ENCODE results near the gene ENTPD5.
"Not testable (repeated sequence)": the region's sequence is repeated elsewhere in the genome, so short reads cannot be mapped to it uniquely, and the experiment has no call there.

Gene ENTPD5

DNA sequence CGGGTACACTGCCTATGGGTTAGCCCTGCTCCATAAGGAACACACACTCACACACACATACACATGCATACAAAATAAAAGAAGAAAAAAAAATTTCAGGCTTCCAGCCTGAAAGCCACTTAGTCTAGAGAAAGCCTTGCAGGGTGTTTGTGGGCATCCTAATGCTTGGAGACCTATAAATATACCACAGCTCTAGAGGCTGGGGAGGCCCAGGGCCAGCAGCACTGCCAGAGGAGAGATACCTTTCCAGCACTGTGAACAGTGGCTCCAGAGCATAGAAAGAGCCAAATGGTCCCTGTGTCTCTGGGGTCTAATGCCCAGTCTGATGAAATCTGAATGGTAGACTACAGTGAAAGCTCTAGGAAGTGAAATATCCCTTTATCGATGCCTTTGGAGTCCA lies 82.1 kb downstream of the ENTPD5 start:
- no peak for DNase-seq (ENCODE audit: low spot score)
- POLR2A ChIA-PET (ENCODE audit: low non-redundant PET), result no interaction called here
- CTCF ChIA-PET, result no interaction called here
- TF ChIP-seq, protein P1, sequence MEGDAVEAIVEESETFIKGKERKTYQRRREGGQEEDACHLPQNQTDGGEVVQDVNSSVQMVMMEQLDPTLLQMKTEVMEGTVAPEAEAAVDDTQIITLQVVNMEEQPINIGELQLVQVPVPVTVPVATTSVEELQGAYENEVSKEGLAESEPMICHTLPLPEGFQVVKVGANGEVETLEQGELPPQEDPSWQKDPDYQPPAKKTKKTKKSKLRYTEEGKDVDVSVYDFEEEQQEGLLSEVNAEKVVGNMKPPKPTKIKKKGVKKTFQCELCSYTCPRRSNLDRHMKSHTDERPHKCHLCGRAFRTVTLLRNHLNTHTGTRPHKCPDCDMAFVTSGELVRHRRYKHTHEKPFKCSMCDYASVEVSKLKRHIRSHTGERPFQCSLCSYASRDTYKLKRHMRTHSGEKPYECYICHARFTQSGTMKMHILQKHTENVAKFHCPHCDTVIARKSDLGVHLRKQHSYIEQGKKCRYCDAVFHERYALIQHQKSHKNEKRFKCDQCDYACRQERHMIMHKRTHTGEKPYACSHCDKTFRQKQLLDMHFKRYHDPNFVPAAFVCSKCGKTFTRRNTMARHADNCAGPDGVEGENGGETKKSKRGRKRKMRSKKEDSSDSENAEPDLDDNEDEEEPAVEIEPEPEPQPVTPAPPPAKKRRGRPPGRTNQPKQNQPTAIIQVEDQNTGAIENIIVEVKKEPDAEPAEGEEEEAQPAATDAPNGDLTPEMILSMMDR (conservative IDR thresholded peaks at IDR 0.05; ENCODE audit: low read depth), result no peak
- no peak overlapping the region for H3K27ac ChIP-seq

DNA sequence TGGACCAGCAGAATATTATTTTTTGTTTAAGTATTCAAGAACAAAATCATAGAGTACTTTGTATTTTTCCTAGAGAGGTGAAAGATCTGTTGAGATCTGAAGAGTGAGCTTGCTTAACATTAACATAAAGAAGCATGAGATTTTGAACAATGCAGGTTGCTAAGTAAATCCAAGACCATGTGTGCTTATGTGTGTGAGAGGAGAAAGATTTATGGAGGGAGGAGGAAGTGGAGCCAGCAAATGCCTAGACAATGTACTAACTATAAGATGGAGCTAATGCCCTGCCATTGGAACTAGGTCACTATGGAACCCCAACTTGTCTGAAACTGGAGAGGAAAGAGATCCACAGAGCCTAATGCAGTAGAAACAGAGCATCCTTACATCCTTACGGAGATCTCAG lies 82.5 kb downstream of the ENTPD5 start:
- no peak overlapping the region for H3K27ac ChIP-seq
- no peak for DNase-seq (ENCODE audit: low spot score)
- ChIA-PET CTCF (interaction anchor here (0.7 to 1.4 kb wide), 2 partner anchors 225 to 246 kb away, joined by 3 read pairs; no protein-coding TSS in a partner anchor), POLR2A (ENCODE audit: low non-redundant PET) (no interaction called here)
- TF ChIP-seq, protein P1 (conservative IDR thresholded peaks at IDR 0.05; ENCODE audit: low read depth), result no peak

DNA sequence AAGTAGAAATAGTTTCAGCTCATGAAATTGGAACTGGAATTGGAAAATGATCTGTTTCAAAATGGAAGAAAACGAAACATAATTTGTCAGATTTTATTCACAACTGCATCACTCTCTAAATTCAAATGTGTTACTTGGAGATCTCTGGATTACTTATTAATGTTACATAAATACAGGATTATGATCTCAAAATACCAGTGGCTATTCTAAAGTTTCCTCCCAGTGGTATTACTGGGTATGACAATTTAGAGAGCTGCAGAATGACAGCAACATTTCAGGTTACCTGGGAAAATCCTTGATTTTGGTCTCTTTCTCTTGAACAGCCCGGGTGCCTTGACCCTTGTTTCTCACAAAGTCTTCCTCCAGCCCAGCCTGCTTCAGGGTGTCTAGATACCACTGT lies 83.4 kb downstream of the ENTPD5 start:
- ChIA-PET CTCF (interaction anchor here (0.6 to 1.4 kb wide), 4 partner anchors 76 to 885 kb away, joined by 3 to 5 read pairs (median 4); no protein-coding TSS in a partner anchor), POLR2A (ENCODE audit: low non-redundant PET) (no interaction called here)
- H3K27ac ChIP-seq, result no peak overlapping the region
- TF ChIP-seq, protein P1 (conservative IDR thresholded peaks at IDR 0.05; ENCODE audit: low read depth), result peak; percentile 26
- DNase-seq (ENCODE audit: low spot score), result peak; percentile 55

DNA sequence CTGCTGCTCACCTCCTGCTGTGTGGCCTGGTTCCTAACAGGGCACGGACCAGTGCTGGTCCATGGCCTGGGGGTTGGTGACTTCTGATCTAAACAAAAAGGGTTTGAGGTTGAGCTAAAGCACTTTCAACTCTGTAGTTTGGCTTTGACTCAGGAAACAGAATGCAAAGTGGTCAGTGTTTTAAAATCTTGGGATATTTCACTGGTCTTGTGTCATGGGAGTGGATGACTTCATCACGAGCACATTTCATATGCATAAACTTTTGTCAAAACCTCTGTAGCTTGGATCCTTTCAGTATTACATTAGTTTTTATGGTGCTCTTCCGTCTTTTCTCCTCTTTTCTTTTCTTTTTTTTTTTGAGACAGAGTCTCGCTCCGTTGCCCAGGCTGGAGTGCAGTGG lies 94.8 kb downstream of the ENTPD5 start:
- DNase-seq (ENCODE audit: low spot score), result no peak
- POLR2A ChIA-PET (ENCODE audit: low non-redundant PET), result no interaction called here
- TF ChIP-seq, protein P1 (conservative IDR thresholded peaks at IDR 0.05; ENCODE audit: low read depth), result no peak
- no peak overlapping the region for H3K27ac ChIP-seq
- CTCF ChIA-PET, result interaction anchor here (0.6 kb wide), 1 partner anchor 196 kb away, joined by 8 read pairs; no protein-coding TSS in a partner anchor

DNA sequence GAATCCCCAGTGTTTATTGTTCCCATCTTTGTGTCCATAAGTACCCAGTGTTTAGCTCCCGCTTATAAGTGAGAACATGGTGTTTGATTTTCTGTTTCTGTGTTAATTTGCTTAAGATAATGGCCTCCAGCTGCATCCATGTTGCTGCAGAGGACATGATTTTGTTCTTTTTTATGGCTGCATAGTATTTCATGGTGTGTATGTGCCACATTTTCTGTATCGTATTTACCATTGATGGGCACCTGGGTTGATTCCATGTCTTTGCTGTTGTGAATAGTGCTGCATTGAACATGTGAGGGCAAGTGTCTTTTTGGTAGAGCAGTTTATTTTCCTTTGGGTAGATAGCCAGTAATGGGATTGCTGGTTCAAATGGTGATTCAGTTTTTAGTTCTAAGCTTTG lies 99.6 kb downstream of the ENTPD5 start:
- CTCF ChIA-PET, result interaction anchor here (0.7 kb wide), 1 partner anchor 12 kb away, joined by 3 read pairs; no protein-coding TSS in a partner anchor
- DNase-seq (ENCODE audit: low spot score); H3K27ac ChIP-seq; POLR2A ChIA-PET (ENCODE audit: low non-redundant PET): not testable (repeated sequence)

DNA sequence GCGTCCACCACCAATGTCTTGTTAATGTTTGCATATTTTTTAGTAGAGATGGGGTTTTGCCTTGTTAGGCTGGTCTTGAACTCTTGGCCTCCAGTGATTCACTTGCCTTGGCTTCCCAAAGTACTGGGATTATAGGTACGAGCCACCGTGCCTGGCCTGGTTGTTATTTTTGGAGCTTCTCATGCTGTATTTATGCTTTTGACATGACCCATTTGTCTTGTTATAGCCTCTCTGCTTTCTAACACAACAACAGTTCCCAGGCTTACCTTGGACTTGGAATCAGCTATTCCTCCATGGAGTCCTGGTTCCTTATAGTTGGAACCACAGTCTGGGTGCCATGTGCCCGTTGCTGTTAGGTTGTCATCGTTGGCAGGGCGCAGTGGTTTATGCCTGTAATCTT lies 102.8 kb downstream of the ENTPD5 start:
- TF ChIP-seq, protein P1 (conservative IDR thresholded peaks at IDR 0.05; ENCODE audit: low read depth), result no peak
- CTCF ChIA-PET, result interaction anchor here (0.7 kb wide), 1 partner anchor 12 kb away, joined by 3 read pairs; no protein-coding TSS in a partner anchor
- POLR2A ChIA-PET (ENCODE audit: low non-redundant PET), result no interaction called here
- no peak for DNase-seq (ENCODE audit: low spot score)
- H3K27ac ChIP-seq, result no peak overlapping the region

DNA sequence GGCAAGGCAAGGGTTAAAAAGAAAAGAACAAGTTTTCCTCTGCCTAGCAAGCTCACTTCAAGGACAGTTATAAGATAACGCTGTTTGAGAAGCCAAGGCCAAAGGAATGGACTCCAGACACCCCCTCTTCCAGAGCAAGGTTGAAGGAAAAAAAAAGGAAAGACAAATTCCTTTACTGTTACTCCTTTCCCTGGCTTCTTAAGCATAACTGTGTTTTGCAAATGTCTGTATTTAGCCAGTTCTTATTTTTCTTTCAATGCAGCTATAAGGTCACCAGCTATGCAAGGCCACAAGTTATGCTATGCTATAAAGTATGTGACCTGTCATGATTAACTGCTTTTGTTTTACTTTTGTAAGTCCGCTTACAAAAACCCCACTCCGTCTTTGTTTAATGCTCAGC lies 105.8 kb downstream of the ENTPD5 start:
- ChIA-PET POLR2A (ENCODE audit: low non-redundant PET) (no interaction called here), CTCF (interaction anchor here (0.6 kb wide), 1 partner anchor 21 kb away, joined by 4 read pairs; no protein-coding TSS in a partner anchor)
- no peak for DNase-seq (ENCODE audit: low spot score)
- TF ChIP-seq, protein P1 (conservative IDR thresholded peaks at IDR 0.05; ENCODE audit: low read depth), result no peak
- H3K27ac ChIP-seq, result no peak overlapping the region

All from RWPE1 (cell line).